GM19324 (cell line): ENCODE data around the gene SLIT1.

Experiments
- ATAC-seq: cut with Tn5 transposase; IDR thresholded peaks from one replicate; pipeline ENCODE4 v1.9.1; 2021; ENCODE audit warnings: mild to moderate bottlenecking, moderate library complexity; ENCODE audit not compliant: unreplicated experiment, low FRiP score

Gene SLIT1

DNA sequence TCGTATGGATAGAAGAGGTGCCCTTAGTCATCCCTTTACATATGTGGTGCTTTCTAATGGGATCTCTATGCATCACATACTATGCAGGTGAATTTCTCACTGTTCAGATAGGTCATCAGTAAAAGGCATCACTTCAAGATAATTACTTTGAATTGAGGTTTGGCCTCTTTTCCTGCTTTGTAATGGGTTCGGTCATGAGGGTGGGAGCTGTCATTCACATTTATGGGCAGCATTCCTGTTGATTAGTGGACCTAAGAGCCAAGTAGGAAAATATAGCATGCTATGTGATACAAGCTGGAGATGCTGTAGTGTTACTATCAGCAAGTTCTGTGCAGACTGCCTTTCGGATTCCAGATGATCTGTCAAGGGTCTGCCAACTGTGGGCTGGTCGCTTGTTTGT, 197.3 kb downstream of the SLIT1 start:
- ATAC-seq, result no peak

DNA sequence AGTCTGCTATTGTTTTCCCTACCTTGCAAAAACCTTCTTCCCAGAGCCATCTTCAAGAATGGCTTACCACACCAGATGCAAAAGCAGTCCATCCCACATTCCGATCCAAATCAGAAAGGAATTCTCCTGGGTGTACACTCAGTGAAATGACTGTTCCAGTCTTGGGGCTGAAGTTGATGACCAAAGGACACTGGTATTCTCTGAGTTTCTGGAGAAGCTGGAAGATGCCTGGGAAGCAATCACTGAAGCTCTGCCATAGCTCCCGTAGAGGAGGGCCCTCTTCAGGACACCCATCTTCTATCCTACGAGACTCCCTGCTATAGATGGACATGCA, 197.9 kb downstream of the SLIT1 start:
- no peak for ATAC-seq

GRCh38 chr10:96987141-96987841, 198.5 kb downstream of the SLIT1 start:
- ATAC-seq, result no peak

DNA sequence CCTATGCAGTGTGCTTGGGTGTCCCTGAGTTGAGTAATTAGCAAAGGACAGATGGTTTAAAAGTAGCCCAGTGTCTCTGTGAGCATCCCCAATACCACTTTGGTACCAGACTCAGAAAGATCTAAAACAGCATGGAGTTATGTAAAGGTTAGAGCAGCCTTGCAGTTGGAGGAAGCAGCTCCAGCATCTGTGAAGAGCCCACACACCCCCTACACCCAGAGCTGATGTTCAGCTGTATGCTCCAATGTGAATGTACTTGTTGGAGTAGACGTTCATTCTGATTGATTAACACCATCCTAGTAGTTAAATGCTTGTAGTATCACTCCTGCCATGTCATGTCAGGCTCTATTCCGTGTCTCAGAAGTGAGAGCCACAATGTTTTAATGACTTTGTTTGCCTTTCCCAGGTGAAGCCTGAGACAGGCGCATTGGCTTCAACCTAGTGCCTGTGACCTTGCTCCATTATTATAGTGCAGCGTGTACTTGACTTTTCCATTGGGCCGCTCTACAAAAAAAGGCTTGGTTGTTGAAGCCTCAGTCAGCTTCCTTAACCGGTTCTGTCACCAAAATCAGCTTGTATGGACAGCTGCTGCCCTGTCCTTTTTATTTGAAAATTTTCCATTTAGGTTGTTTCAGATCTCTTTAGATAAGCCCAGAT, 199.4 kb downstream of the SLIT1 start:
- ATAC-seq, result no peak

GRCh38 chr10:96984541-96985131, 201.1 kb downstream of the SLIT1 start:
- no peak for ATAC-seq

DNA sequence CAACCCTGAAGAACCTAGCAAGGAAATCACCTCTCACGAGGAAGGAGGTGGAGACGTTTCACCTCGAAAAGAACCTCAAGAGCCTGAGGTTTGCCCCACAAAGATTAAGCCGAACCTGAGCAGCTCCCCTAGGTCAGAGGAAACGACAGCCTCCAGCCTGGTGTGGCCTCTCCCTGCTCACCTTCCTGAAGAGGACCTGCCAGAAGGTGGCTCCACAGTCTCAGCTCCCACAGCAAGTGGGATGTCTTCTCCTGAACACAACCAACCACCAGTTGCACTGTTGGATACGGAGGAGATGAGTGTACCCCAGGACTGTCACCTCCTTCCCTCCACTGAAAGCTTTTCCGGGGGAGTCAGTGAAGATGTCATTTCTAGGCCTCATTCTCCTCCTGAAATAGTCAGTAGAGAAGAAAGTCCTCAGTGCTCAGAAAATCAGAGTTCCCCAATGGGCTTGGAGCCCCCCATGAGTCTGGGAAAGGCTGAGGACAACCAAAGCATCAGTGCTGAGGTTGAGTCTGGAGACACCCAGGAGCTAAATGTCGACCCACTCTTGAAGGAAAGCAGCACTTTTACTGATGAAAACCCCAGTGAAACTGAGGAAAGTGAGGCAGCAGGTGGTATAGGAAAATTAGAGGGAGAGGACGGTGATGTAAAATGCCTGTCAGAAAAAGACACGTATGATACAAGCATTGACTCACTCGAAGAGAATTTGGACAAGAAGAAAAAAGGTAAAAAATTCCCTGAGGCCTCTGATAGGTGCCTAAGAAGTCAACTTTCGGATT, 203.4 kb downstream of the SLIT1 start:
- no peak for ATAC-seq

DNA sequence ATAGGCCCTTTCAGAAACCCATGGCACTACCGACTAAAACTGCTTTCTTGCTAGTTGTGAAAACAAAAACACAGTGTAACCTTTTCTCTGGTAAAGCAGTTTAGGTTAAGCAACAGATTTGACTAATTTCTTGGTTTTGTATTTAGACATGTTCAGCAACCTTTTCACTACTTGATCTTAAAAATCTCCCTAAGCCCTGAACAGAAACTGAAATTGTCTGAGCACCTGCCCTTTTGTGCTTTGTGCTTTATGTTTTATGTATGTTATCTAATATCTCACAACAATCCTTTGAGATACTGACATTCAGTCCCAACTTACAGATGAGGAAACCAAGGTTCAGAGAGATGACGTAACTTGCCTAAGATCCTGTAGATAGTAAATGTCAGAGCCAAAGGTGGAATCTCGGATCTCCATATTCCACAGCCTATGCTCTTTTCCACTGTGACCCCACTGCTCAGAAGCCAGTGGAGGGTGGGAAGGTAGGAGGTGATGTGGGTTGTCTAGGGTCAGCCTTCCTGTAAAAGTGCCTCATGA, 207.1 kb downstream of the SLIT1 start:
- peak; percentile 53 for ATAC-seq

DNA sequence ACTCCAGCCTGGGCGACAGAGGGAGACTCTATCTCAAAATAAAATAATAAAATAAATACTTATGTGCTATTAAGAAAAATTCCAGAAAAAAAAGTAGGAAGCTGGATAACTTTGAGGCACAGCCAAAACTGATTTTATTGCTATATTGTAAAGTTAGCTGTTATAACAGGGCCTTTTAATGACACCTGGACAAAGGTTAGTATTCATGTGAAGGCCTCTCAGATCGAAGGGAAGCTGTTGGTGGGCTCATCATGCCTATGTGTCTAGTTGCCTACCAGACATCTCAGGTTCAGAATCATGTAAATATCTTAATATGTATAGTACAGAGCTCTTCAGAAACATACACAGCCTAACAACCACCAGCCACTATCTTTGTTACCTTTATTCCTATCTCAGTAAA, 210.6 kb downstream of the SLIT1 start:
- ATAC-seq, result no peak

GRCh38 chr10:96973809-96974747, 211.7 kb downstream of the SLIT1 start:
- ATAC-seq, result no peak

- ATAC-seq, result no peak
These were observed 213.5 kb downstream of the SLIT1 start for GRCh38 chr10:96972264-96972663.

GRCh38 chr10:96971324-96971723, 214.4 kb downstream of the SLIT1 start:
- ATAC-seq, result no peak

GRCh38 chr10:96968682-96969423, 216.9 kb downstream of the SLIT1 start:
- ATAC-seq, result no peak

GRCh38 chr10:96967847-96968246, 217.9 kb downstream of the SLIT1 start:
- ATAC-seq, result no peak

GRCh38 chr10:96964131-96964530, 221.6 kb downstream of the SLIT1 start:
- ATAC-seq, result no peak

DNA sequence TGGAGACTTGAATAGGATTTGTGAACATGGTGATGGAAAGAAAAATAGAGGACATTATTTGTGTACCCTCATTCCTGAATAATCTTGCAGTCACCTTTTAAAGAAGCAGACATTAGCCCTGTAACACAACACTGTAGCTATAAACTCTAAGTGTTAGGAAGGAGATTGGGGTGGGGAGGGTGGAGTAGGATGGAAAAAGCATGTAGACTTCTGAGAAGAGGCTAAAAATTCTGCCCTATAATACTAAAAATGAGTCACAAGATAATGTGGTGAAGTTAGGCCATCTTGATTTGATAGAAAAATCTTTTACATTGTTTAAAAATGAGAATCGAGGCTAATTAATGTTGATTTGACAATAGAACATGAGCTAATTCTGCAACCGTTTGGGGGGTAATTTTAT, 224.9 kb downstream of the SLIT1 start:
- no peak for ATAC-seq

GRCh38 chr10:96959733-96960132, 226.0 kb downstream of the SLIT1 start:
- no peak for ATAC-seq

- ATAC-seq, result no peak
These were observed 227.7 kb downstream of the SLIT1 start for GRCh38 chr10:96958071-96958470.

DNA sequence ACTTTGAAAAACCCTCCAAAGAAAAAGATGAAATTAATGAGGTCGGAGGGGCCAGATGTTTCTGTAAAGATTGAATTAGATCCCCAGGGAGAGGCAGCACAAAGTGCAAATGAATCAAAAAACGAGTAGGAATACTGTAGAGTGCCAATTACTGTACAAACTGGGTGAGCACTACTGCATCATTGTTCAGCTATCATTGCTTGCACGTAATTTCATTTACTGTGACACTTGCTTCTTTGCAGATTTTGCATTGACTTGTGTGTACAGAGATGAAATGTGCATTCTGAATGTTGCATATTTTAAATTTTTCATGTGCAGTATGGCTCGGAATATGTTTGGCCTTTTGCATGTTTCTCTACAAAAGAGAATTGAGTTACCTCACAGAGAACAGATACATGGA, 230.0 kb downstream of the SLIT1 start:
- ATAC-seq, result no peak

DNA sequence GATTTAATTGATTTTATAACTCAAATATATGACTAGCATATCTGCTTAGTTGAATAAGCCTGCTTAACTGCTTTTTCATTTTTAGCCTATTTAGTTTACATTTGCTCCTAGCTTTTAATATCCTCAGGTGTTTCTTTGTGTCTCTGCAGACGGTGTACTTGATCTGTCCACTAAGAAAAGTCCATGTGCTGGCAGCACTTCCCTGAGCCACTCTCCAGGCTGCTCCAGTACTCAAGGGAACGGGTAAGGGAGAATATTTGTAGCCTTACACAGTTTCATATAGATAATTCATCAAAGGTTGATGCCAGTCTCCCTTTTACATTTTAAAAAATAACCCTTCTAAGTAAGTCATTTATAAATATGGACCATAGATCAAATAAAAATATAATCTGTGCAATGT, 233.8 kb downstream of the SLIT1 start:
- no peak for ATAC-seq
